GM21529 (cell line): ENCODE data around the gene TCEAL1.
"Not testable (repeated sequence)": the region's sequence is repeated elsewhere in the genome, so short reads cannot be mapped to it uniquely, and the experiment has no call there.

Source experiments
- ATAC-seq: cut with Tn5 transposase; IDR thresholded peaks from one replicate; pipeline ENCODE4 v1.9.1; 2021; ENCODE audit not compliant: unreplicated experiment

Gene TCEAL1, protein sequence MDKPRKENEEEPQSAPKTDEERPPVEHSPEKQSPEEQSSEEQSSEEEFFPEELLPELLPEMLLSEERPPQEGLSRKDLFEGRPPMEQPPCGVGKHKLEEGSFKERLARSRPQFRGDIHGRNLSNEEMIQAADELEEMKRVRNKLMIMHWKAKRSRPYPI

GRCh38 chrX:103628386-103629317, at the start of gene TCEAL1:
Gene TCEAL1 (plus strand): TSS chrX:103628975. CDS start chrX:103629917, 942 bp downstream.
- ATAC-seq = peak; percentile 66

DNA sequence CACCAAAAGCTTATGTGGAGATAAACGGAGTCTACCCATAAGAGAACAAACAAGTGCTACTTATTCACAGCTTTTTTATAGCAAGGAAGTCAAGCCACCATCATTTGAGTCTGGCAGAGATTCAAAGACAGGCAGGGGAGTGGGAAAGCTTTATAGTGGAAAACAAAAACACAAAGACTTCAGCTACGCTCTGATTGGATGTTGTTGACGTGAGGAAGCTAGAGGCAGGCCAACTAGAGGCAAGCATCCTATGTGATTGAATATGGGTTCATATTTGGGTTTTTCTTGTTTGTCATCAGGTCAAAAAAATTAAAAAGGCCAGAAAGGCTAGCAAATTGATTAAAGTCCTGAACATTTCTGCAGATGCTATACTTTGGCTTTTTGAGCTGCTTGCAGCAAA, 44.2 kb upstream of the TCEAL1 start:
- no peak for ATAC-seq

GRCh38 chrX:103585411-103586313, 43.1 kb upstream of the TCEAL1 start, which contains the start of gene TCEAL4:
Gene TCEAL4 (plus strand): TSS chrX:103585515. CDS start chrX:103586676, 1,161 bp downstream.
- peak; percentile 92 for ATAC-seq

DNA sequence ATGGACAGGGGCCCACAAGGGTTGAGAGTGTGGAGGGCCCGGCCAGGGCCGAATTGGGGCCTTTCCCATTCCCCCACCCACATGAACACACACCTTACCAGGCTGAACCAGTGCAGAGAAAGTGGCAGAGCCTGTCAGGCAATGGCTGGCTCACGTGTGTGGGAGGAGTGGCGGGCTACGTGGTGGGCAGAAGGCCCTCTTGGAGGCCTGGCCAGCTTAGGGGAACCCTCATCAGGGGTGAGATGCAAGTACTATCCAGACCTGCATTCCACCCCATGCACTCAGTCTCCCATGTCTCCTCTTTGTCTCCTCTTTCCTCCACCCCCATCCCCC, 42.5 kb upstream of the TCEAL1 start:
- peak; percentile 4 for ATAC-seq

DNA sequence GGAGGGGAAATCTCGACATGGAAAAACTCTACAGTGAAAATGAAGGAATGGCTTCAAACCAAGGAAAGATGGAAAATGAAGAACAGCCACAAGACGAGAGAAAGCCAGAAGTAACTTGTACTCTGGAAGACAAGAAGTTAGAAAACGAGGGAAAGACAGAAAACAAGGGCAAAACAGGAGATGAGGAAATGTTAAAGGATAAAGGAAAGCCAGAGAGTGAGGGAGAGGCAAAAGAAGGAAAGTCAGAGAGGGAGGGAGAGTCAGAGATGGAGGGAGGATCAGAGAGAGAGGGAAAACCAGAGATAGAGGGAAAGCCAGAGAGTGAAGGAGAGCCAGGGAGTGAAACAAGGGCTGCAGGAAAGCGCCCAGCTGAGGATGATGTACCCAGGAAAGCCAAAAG, 42.1 kb upstream of the TCEAL1 start:
- ATAC-seq = no peak

GRCh38 chrX:103592295-103592694, 36.5 kb upstream of the TCEAL1 start:
- ATAC-seq = not testable (repeated sequence)

DNA sequence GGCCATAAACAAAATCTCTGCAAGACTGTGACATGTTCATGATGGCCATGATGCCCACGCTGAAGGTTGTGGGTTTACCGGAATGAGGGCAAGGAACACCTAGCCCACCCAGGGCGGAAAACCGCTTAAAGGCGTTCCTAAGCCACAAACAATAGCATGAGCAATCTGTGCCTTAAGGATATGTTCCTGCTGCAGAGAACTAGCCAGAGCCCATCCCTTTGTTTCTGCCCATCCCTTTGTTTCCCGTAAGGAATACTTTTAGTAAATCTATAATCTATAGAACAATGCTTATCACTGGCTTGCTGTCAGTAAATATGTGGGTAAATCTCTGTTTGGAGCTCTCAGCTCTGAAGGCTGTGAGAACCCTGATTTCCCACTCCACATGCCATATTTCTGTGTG, 33.6 kb upstream of the TCEAL1 start:
- ATAC-seq = not testable (repeated sequence)

DNA sequence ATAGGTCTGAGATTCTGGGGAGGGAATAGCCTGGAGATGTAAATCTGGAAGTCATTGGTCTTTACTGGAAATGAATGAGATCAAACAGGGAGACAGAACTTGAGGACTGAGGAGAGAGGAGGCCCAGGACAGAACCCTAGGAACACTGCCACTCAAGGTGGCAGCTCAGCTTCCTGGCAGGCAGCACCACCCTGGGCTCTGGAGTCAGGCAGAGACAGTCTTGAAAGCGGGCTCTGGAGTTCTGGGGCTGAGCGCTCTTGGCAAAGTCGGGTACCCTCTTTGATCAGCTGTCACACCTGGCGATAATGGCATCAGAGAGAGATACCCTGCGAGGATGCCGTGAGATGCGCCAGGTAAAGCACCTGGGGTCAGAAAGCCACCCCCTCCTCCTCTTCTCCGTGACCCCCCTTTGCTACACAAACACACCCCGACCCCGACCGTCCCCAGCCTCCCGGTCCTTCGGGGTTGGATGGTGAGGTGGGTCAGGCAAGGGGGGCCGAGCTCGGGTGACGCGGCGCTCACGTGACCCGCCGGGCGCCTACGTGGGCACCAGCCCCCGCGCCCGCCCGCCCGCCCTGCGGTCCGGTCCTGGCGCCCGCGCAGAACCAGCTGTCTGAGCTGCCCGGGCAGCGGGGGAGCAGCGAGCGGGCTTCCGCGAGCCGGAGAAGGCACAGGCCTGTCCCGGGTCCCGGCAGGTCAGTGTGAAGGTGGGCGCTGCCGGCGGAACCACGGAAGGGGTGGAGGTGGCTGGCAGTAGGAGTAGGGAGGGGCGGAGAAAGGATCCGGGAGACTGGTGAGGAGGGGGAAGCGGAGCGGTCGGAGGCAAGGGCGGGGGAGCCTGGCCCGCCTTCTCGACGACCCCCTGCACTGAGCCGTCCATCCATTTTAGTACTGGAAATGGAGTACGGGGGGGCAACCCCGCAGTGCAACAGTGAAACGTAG, 21.1 kb upstream of the TCEAL1 start, which contains the start of gene TCEAL3:
Gene TCEAL3 (plus strand): TSS at position 600 of the 942 bp plus-strand sequence. CDS start 1,102 bp downstream, outside the sequence.
- ATAC-seq = peak; percentile 75

- ATAC-seq = peak; percentile 14
Measured at GRCh38 chrX:103608306-103608963, 20.3 kb upstream of the TCEAL1 start.

DNA sequence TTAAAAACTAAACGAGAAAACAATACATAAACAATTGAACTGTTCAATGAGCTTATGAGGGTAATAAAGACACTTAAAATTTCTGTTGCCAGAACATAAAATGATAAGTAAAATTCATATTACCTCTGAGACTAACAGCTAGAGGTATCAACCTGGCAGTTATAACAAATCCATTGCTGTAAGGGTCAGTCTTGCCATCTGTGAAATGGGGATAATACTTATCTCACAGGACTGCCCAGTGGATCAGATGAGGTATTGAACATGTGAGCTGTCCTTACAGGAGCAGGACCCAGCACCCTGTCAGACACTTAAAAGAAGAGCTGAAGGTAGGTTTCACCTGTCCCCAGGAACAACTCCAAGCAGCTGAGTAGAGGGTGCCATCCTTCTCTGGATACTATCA, 18.5 kb upstream of the TCEAL1 start:
- ATAC-seq = no peak

DNA sequence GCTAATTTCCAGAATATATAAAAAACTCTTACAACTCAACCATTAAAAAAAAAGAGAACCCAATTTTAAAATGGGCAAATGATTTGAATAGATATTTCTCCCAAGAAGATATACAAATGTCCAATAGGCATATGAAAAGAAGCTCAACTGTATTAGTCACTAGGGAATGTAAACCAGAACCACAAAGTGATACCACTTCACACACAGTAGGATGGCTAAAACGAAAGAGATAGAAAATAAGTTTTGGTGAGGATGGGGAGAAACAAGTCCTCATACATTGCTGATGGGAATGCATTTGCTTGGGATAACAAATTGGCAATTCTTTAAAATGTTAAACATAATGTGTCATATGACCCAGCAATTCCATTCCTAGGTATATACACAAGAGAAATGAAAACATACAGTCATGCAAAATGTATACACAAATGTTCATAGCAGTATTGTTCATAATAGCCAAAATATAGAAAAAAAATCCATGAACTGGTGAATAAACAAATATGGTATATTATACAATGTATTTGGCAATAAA, 15.3 kb upstream of the TCEAL1 start:
- no peak for ATAC-seq

GRCh38 chrX:103614999-103615398, 13.8 kb upstream of the TCEAL1 start:
- no peak for ATAC-seq

- ATAC-seq = no peak
Measured at GRCh38 chrX:103615781-103616371, 12.9 kb upstream of the TCEAL1 start.

GRCh38 chrX:103616676-103617186, 12.0 kb upstream of the TCEAL1 start:
- no peak for ATAC-seq

GRCh38 chrX:103624111-103624510, 4.7 kb upstream of the TCEAL1 start:
- ATAC-seq = no peak

GRCh38 chrX:103626855-103627254, 1.9 kb upstream of the TCEAL1 start:
- ATAC-seq = no peak

DNA sequence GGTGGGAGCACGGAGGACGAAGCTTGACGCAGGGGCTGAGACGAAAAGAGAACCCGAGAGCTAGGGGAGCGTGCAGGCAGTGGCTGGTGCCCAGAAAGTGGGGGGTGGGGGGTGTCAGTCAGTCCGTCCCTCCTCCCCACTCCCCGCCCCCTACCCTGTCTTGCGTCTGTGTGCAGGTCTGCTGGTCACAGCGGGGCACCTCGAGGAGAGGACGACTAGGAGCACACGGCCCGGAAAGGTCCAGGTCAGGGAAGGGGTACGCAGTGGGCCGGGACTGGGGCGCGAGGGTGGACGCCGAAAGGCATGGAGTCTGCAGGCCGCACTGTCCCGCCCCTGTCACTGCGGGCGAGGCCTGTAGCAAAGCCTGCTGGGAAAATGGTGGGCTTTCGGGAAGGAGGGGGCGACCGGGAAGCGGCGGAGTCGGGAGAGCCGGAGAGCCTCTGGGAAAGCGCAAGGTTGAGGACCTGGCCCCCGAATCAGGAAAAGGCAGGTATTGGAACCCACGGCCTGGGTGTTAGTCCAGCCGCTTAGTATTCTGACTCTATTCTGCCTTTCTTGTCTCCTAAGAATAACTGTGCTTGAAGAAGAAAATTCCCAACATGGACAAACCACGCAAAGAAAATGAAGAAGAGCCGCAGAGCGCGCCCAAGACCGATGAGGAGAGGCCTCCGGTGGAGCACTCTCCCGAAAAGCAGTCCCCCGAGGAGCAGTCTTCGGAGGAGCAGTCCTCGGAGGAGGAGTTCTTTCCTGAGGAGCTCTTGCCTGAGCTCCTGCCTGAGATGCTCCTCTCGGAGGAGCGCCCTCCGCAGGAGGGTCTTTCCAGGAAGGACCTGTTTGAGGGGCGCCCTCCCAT, 769 bp downstream of the TCEAL1 start:
- ATAC-seq = peak; percentile 47

DNA sequence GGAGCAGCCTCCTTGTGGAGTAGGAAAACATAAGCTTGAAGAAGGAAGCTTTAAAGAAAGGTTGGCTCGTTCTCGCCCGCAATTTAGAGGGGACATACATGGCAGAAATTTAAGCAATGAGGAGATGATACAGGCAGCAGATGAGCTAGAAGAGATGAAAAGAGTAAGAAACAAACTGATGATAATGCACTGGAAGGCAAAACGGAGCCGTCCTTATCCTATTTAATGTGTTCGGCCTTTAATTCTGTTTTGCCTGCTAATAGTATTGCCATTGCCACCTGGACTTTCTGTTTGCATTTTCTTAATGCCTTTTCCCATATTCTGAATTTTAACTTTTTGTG, 1.4 kb downstream of the TCEAL1 start:
- ATAC-seq = peak; percentile 4
